ENCODE measurements around the gene PBX1.

PBX1 gene

DNA sequence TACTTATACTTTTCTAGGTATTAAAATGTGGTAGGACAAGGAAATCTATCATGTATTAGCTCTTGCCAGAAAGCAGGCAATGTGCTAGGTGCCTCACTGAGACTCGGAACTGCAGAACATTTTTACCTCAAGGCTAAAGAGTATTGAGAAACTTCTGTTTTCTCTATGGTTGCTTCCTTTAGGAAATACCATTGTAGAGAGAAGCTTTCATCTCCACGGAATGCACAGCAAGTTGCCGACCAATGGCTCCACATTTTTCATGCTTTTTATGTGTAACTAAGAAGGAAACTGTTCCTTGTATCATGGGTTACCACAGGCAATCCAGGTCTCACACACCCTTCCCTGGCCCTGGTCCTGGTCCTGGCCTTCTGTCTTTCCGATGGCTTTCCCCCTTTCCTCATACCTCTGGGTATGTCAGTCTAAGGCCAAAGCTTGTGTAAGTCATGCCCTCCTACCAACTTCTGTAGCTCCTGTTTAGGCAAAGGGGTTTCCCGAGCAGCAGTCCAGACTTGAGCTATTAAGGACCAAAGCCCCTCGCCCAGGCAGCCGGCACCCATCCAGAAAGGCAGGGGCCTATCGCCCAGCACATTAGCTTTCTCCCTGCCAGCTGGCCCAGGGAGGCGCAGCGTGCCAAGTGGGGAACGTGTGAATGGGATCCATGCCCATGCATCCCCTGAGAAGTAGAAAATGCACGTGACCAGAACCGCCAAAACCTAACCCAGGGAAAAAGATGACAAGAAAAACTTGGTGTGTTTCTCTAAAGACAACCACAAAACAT is 225.0 kb downstream of the PBX1 start:
- no peak for DNase-seq (ENCODE audit: low read depth)

GRCh38 chr1:164784960-164785359 is 226.0 kb downstream of the PBX1 start:
- no peak for DNase-seq (ENCODE audit: low read depth)

- DNase-seq (ENCODE audit: low read depth), result no peak
Observed at GRCh38 chr1:164785841-164786534, 227.0 kb downstream of the PBX1 start.

- DNase-seq (ENCODE audit: low read depth), result peak; percentile 63
Observed at GRCh38 chr1:164786980-164787833, 228.2 kb downstream of the PBX1 start.

GRCh38 chr1:164787834-164788231 is 228.8 kb downstream of the PBX1 start:
- peak; percentile 40 for DNase-seq (ENCODE audit: low read depth)

GRCh38 chr1:164790081-164790480 is 231.1 kb downstream of the PBX1 start:
- DNase-seq (ENCODE audit: low read depth), result no peak

GRCh38 chr1:164792410-164793004 is 233.5 kb downstream of the PBX1 start:
- no peak for DNase-seq (ENCODE audit: low read depth)

DNA sequence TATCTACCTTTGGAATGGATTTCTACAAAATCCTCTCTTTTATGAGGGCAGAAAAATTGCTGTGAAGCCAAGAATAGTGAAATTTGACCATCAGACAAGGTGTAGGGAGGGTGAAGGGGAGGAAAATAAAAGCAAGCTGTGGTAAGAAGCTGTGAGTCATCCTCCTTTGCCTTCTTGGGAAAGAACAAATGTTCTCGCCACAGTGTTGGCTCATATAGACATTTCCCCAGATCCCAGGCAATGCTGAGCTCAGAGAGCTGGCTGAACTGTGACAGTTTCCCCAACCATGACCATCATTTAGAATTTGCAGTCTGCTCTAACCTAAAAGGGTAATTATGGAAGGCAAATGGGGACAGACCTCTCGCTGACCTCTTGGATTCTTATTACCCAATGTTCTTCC is 235.4 kb downstream of the PBX1 start:
- DNase-seq (ENCODE audit: low read depth), result peak; percentile 90

DNA sequence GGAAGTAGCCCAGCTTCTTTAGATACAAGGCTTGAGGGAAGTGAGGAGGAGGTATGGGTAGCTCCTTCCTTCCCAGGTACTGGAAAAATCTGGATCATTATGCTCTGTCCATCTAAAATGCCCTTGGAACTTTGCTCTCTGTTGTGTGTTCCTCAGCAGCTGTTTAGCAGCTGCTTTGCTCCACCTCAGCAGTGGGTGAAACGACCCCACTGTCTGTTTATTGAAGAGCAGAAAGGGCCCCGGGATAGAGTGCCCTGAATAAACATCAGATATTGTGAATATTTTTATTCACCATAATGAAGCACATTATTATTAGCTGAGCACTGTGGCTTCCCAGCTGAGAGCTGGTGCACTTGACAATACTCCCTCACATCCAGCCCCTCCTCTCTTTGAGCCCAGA is 237.9 kb downstream of the PBX1 start:
- no peak for DNase-seq (ENCODE audit: low read depth)

- peak; percentile 69 for DNase-seq (ENCODE audit: low read depth)
Observed at GRCh38 chr1:164801246-164801731, 242.3 kb downstream of the PBX1 start.

- DNase-seq (ENCODE audit: low read depth), result no peak
Observed at GRCh38 chr1:164801791-164802502, 243.0 kb downstream of the PBX1 start.

- no peak for DNase-seq (ENCODE audit: low read depth)
Observed at GRCh38 chr1:164802529-164803282, 243.7 kb downstream of the PBX1 start.

- DNase-seq (ENCODE audit: low read depth), result no peak
Observed at GRCh38 chr1:164803366-164803765, 244.4 kb downstream of the PBX1 start.

GRCh38 chr1:164804366-164804765 is 245.4 kb downstream of the PBX1 start:
- DNase-seq (ENCODE audit: low read depth), result no peak

- DNase-seq (ENCODE audit: low read depth), result no peak
Observed at GRCh38 chr1:164805399-164805798, 246.4 kb downstream of the PBX1 start.

DNA sequence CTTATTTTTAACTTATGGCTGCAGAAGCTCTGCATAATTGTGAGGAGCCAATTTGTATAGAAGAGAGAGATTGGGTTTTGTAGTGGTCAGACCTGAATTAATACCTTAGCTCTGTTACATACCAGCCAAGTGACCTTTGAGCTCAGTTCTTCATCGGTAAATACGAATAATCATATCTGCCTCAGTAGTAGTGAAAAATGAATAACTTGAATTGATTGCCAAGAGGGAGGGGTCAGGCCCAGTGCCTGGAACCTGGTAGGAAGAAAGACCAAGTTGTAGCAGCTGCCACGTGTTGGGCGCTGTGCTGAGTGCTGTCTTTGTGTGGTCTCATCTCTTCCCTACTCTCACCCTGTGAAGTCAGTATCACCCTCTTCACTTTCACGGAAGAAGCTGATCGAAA is 247.5 kb downstream of the PBX1 start:
- DNase-seq (ENCODE audit: low read depth), result no peak

DNA sequence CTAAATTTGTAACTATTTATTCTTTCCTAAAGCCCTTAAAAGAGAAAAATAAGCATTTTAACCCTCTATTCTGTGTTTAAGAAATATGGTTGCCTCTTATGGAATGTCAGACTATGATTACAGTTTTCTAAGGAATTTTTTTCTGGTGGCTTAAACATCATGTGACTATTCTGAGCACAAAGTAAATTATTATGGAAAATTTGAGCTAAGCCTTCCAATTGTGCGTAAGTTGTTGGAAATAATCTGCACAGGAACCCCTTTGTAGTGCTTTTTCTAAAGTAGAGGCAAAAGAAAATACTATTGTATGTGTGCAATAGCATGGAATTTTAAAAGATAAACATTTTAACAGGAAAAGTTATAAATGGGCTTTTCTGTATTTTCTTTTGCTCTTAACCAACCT is 254.8 kb downstream of the PBX1 start:
- DNase-seq (ENCODE audit: low read depth), result no peak

DNA sequence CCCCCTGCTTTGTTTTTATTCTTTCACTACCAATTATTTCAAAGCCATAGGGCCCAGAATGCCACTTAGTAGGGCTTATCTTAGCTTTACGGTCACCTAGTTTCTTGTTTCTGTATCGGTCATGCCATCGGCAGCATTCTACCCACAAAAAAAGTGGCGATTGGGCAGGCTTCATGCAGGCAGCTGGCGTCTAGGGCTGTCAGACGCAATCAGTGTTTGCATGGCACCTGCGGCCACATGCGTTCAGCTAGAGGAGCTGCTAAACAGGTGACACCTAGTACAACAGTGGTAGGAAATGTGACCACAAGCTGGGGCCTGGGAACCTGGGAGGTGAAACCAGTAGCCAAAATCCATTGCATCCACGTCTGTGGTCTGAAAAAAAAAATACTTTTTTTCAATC is 262.7 kb downstream of the PBX1 start:
- DNase-seq (ENCODE audit: low read depth), result no peak

GRCh38 chr1:164823486-164824279 is 264.7 kb downstream of the PBX1 start:
- peak; percentile 77 for DNase-seq (ENCODE audit: low read depth)

DNA sequence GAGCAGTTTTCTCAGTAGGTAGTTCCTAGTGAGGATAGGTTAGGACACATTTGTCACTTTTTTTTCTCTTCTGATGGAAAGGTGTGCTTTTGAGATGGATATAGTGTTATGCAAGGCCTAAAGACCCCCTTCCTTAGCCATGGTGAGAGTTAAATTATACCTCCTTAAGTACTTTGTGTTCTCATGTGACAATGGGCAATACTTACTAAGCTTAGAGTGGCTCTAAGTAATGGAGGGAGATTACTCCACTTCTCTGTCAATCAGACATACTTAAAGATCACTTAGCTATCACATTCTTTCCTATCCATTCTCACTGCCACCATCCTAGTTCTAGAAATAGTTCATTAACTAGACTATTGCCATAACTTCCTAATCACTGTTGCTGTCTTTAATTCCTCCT is 265.6 kb downstream of the PBX1 start:
- no peak for DNase-seq (ENCODE audit: low read depth)

Measured in fibroblast of gingiva (primary cell).